ENCODE measurements around the gene RPTOR.

RPTOR gene

GRCh38 chr17:80660527-80661198 lies 116.0 kb downstream of the RPTOR start:
- Histone ChIP-seq H3K79me1 (ENCODE audit: low read depth, low read length) (no peaks in the 10 kb centered on the region), H2AFZ (ENCODE audit: low read length) (no peak overlapping the region), H3K4me1 (ENCODE audit: control insufficient read depth in 2 of 2, insufficient read depth in 1 of 2, low read depth in 1 of 2, low read length in 2 of 2) (peaks cover 9 to 14% of the 10 kb centered on the region in 2 donors), H2BK12ac (ENCODE audit: low read length) (no peak overlapping the region), H3K23ac (ENCODE audit: low read depth, low read length, poor library complexity) (no peak overlapping the region), H4K91ac (ENCODE audit: low read depth, low read length, poor library complexity) (no peak overlapping the region), H3K4ac (ENCODE audit: low read length) (no peak overlapping the region), H2AK5ac (ENCODE audit: low read depth, low read length) (no peak overlapping the region), H2BK120ac (ENCODE audit: low read depth, low read length) (no peak overlapping the region), H3K9me3 (replicated peaks in 1 of 2; ENCODE audit: control insufficient read depth in 2 of 2, insufficient read depth in 1 of 2, low read depth in 1 of 2, low read length in 2 of 2) (no peaks in the 10 kb centered on the region), H3K36me3 (replicated peaks in 1 of 2; ENCODE audit: control insufficient read depth in 2 of 2, insufficient read depth in 2 of 2, low read length in 2 of 2) (no peaks in the 10 kb centered on the region), H3K14ac (ENCODE audit: low read length) (no peak overlapping the region), H3K27me3 (ENCODE audit: control insufficient read depth in 3 of 3, insufficient read depth in 3 of 3, low read depth in 1 of 3, low read length in 3 of 3) (no peaks in the 10 kb centered on the region), H3K4me2 (ENCODE audit: insufficient read depth, low read length, poor library complexity, severe bottlenecking) (no peak overlapping the region), H3K27ac (replicated peaks; ENCODE audit: low read length) (no peak overlapping the region), H2BK15ac (ENCODE audit: low read length) (no peak overlapping the region), H3K9ac (ENCODE audit: low read depth, low read length, poor library complexity) (no peak overlapping the region), H3K4me3 (ENCODE audit: low read length in 2 of 2) (no peak overlapping the region), H4K8ac (ENCODE audit: low read depth, low read length) (no peak overlapping the region), H3K18ac (ENCODE audit: low read length) (no peak overlapping the region), H2BK5ac (ENCODE audit: low read length) (no peak overlapping the region)
- no CpG with 5 or more reads among the region's 13 CpGs for WGBS, 2 donors (ENCODE audit: extremely low coverage in 2 of 2, insufficient read length in 2 of 2, insufficient replicate concordance in 1 of 2)
- no peak for DNase-seq (ENCODE audit: low spot score)

- peaks cover 6 to 10% of the 10 kb centered on the region in 2 donors for H3K4me1 ChIP-seq (ENCODE audit: control insufficient read depth in 2 of 2, insufficient read depth in 1 of 2, low read depth in 1 of 2, low read length in 2 of 2)
- H2AK5ac ChIP-seq (ENCODE audit: low read depth, low read length): no peak overlapping the region
- no CpG with 5 or more reads among the region's 6 CpGs for WGBS, 2 donors (ENCODE audit: extremely low coverage in 2 of 2, insufficient read length in 2 of 2, insufficient replicate concordance in 1 of 2)
- no peak overlapping the region for H4K8ac ChIP-seq (ENCODE audit: low read depth, low read length)
- peaks cover 0 to 9% of the 10 kb centered on the region in 2 donors for H3K9me3 ChIP-seq (replicated peaks in 1 of 2; ENCODE audit: control insufficient read depth in 2 of 2, insufficient read depth in 1 of 2, low read depth in 1 of 2, low read length in 2 of 2)
- H3K79me1 ChIP-seq (ENCODE audit: low read depth, low read length): no peaks in the 10 kb centered on the region
- H3K4me2 ChIP-seq (ENCODE audit: insufficient read depth, low read length, poor library complexity, severe bottlenecking): no peak overlapping the region
- H3K27ac ChIP-seq (replicated peaks; ENCODE audit: low read length): no peak overlapping the region
- H3K23ac ChIP-seq (ENCODE audit: low read depth, low read length, poor library complexity): no peak overlapping the region
- no peak overlapping the region for H3K9ac ChIP-seq (ENCODE audit: low read depth, low read length, poor library complexity)
- no peak overlapping the region for H2AFZ ChIP-seq (ENCODE audit: low read length)
- no peak overlapping the region for H3K4ac ChIP-seq (ENCODE audit: low read length)
- H3K27me3 ChIP-seq (ENCODE audit: control insufficient read depth in 3 of 3, insufficient read depth in 3 of 3, low read depth in 1 of 3, low read length in 3 of 3): no peaks in the 10 kb centered on the region
- no peak overlapping the region for H2BK5ac ChIP-seq (ENCODE audit: low read length)
- H3K4me3 ChIP-seq (ENCODE audit: low read length in 2 of 2): no peak overlapping the region
- no peaks in the 10 kb centered on the region for H3K36me3 ChIP-seq (replicated peaks in 1 of 2; ENCODE audit: control insufficient read depth in 2 of 2, insufficient read depth in 2 of 2, low read length in 2 of 2)
- no peak overlapping the region for H2BK120ac ChIP-seq (ENCODE audit: low read depth, low read length)
- H4K91ac ChIP-seq (ENCODE audit: low read depth, low read length, poor library complexity): no peak overlapping the region
- no peak for DNase-seq (ENCODE audit: low spot score)
- no peak overlapping the region for H2BK15ac ChIP-seq (ENCODE audit: low read length)
- H3K18ac ChIP-seq (ENCODE audit: low read length): no peak overlapping the region
- H3K14ac ChIP-seq (ENCODE audit: low read length): no peak overlapping the region
- H2BK12ac ChIP-seq (ENCODE audit: low read length): no peak overlapping the region
Observed at GRCh38 chr17:80662557-80662956, 117.9 kb downstream of the RPTOR start.

GRCh38 chr17:80663781-80664206 lies 119.2 kb downstream of the RPTOR start:
- no peaks in the 10 kb centered on the region for H3K27me3 ChIP-seq (ENCODE audit: control insufficient read depth in 3 of 3, insufficient read depth in 3 of 3, low read depth in 1 of 3, low read length in 3 of 3)
- WGBS, 2 donors (ENCODE audit: extremely low coverage in 2 of 2, insufficient read length in 2 of 2, insufficient replicate concordance in 1 of 2): no CpG with 5 or more reads among the region's 11 CpGs

GRCh38 chr17:80664217-80664790 lies 119.7 kb downstream of the RPTOR start:
- no peak overlapping the region for H3K14ac ChIP-seq (ENCODE audit: low read length)
- no peak overlapping the region for H3K4me3 ChIP-seq (ENCODE audit: low read length in 2 of 2)
- DNase-seq (ENCODE audit: low spot score): no peak
- no peak overlapping the region for H2BK120ac ChIP-seq (ENCODE audit: low read depth, low read length)
- WGBS, 2 donors (ENCODE audit: extremely low coverage in 2 of 2, insufficient read length in 2 of 2, insufficient replicate concordance in 1 of 2): no CpG with 5 or more reads among the region's 7 CpGs
- H4K8ac ChIP-seq (ENCODE audit: low read depth, low read length): no peak overlapping the region
- no peak overlapping the region for H3K27ac ChIP-seq (replicated peaks; ENCODE audit: low read length)
- H2AFZ ChIP-seq (ENCODE audit: low read length): no peak overlapping the region
- H3K4me1 ChIP-seq (ENCODE audit: control insufficient read depth in 2 of 2, insufficient read depth in 1 of 2, low read depth in 1 of 2, low read length in 2 of 2): peaks cover 15 to 25% of the 10 kb centered on the region in 2 donors
- H3K4me2 ChIP-seq (ENCODE audit: insufficient read depth, low read length, poor library complexity, severe bottlenecking): no peak overlapping the region
- no peak overlapping the region for H3K18ac ChIP-seq (ENCODE audit: low read length)
- peaks cover 0 to 9% of the 10 kb centered on the region in 2 donors for H3K9me3 ChIP-seq (replicated peaks in 1 of 2; ENCODE audit: control insufficient read depth in 2 of 2, insufficient read depth in 1 of 2, low read depth in 1 of 2, low read length in 2 of 2)
- no peak overlapping the region for H3K9ac ChIP-seq (ENCODE audit: low read depth, low read length, poor library complexity)
- H2BK5ac ChIP-seq (ENCODE audit: low read length): no peak overlapping the region
- no peaks in the 10 kb centered on the region for H3K79me1 ChIP-seq (ENCODE audit: low read depth, low read length)
- no peak overlapping the region for H3K23ac ChIP-seq (ENCODE audit: low read depth, low read length, poor library complexity)
- no peak overlapping the region for H2BK15ac ChIP-seq (ENCODE audit: low read length)
- no peaks in the 10 kb centered on the region for H3K27me3 ChIP-seq (ENCODE audit: control insufficient read depth in 3 of 3, insufficient read depth in 3 of 3, low read depth in 1 of 3, low read length in 3 of 3)
- no peak overlapping the region for H3K4ac ChIP-seq (ENCODE audit: low read length)
- H2AK5ac ChIP-seq (ENCODE audit: low read depth, low read length): no peak overlapping the region
- H2BK12ac ChIP-seq (ENCODE audit: low read length): no peak overlapping the region
- H3K36me3 ChIP-seq (replicated peaks in 1 of 2; ENCODE audit: control insufficient read depth in 2 of 2, insufficient read depth in 2 of 2, low read length in 2 of 2): no peaks in the 10 kb centered on the region
- no peak overlapping the region for H4K91ac ChIP-seq (ENCODE audit: low read depth, low read length, poor library complexity)

More at GRCh38 chr17:80663781-80664206, 119.2 kb downstream of the RPTOR start:
- H3K36me3 ChIP-seq (replicated peaks in 1 of 2; ENCODE audit: control insufficient read depth in 2 of 2, insufficient read depth in 2 of 2, low read length in 2 of 2): no peaks in the 10 kb centered on the region
- no peak overlapping the region for H2BK5ac ChIP-seq (ENCODE audit: low read length)
- H3K9me3 ChIP-seq (replicated peaks in 1 of 2; ENCODE audit: control insufficient read depth in 2 of 2, insufficient read depth in 1 of 2, low read depth in 1 of 2, low read length in 2 of 2): peaks cover 0 to 9% of the 10 kb centered on the region in 2 donors
- no peak overlapping the region for H3K4ac ChIP-seq (ENCODE audit: low read length)
- no peak overlapping the region for H3K4me2 ChIP-seq (ENCODE audit: insufficient read depth, low read length, poor library complexity, severe bottlenecking)
- H2BK15ac ChIP-seq (ENCODE audit: low read length): no peak overlapping the region
- no peak overlapping the region for H4K91ac ChIP-seq (ENCODE audit: low read depth, low read length, poor library complexity)
- no peak overlapping the region for H3K27ac ChIP-seq (replicated peaks; ENCODE audit: low read length)
- peaks cover 15 to 22% of the 10 kb centered on the region in 2 donors for H3K4me1 ChIP-seq (ENCODE audit: control insufficient read depth in 2 of 2, insufficient read depth in 1 of 2, low read depth in 1 of 2, low read length in 2 of 2)
- no peak overlapping the region for H2BK120ac ChIP-seq (ENCODE audit: low read depth, low read length)
- H4K8ac ChIP-seq (ENCODE audit: low read depth, low read length): no peak overlapping the region
- H3K4me3 ChIP-seq (ENCODE audit: low read length in 2 of 2): no peak overlapping the region
- H2AFZ ChIP-seq (ENCODE audit: low read length): no peak overlapping the region
- peak overlapping the region; percentile 68 for H3K23ac ChIP-seq (ENCODE audit: low read depth, low read length, poor library complexity)
- no peaks in the 10 kb centered on the region for H3K79me1 ChIP-seq (ENCODE audit: low read depth, low read length)
- no peak overlapping the region for H2AK5ac ChIP-seq (ENCODE audit: low read depth, low read length)
- no peak overlapping the region for H3K14ac ChIP-seq (ENCODE audit: low read length)
- DNase-seq (ENCODE audit: low spot score): no peak
- H2BK12ac ChIP-seq (ENCODE audit: low read length): no peak overlapping the region
- H3K9ac ChIP-seq (ENCODE audit: low read depth, low read length, poor library complexity): no peak overlapping the region
- no peak overlapping the region for H3K18ac ChIP-seq (ENCODE audit: low read length)

All from neuronal stem cell (in vitro differentiated cells).